SK-N-SH (cell line): ENCODE data around the gene FXR2.

Experiments used
- CHD2 ChIP-seq: fragments of 150-350 bp; IDR thresholded peaks from 2 replicates; pipeline ENCODE4 v1.6.1; 2018; ENCODE audit warnings: low read length; ENCODE audit not compliant: partially characterized antibody
- EP300 ChIP-seq, 2 experiments: IDR thresholded peaks; 2 replicates each; pipeline versions ENCODE4 v1.4.0 to v1.6.1; 2012; ENCODE audit warnings: borderline replicate concordance in 1 of 2, low read depth in 1 of 2, low read length in 1 of 2
- FOSL2 ChIP-seq: IDR thresholded peaks from 2 replicates; pipeline ENCODE4 v1.4.0; 2012; ENCODE audit warnings: low read depth, mild to moderate bottlenecking, moderate library complexity, borderline replicate concordance
- FOXM1 ChIP-seq: IDR thresholded peaks from 2 replicates; pipeline ENCODE4 v1.4.0; 2012; ENCODE audit warnings: low read depth, mild to moderate bottlenecking
- GABPA ChIP-seq: IDR thresholded peaks from 2 replicates; pipeline ENCODE4 v1.4.0; 2012; ENCODE audit warnings: low read depth, mild to moderate bottlenecking
- JUND ChIP-seq: IDR thresholded peaks from 2 replicates; pipeline ENCODE4 v1.4.0; 2012
- POLR2AphosphoS5 ChIP-seq: IDR thresholded peaks from 2 replicates; pipeline ENCODE4 v1.6.1; 2012; ENCODE audit warnings: low read depth, low read length
- RFX5 ChIP-seq: IDR thresholded peaks from 2 replicates; pipeline ENCODE4 v1.6.1; 2012; ENCODE audit warnings: mild to moderate bottlenecking, improper control_type of control experiment, low read length
- SIN3A ChIP-seq: IDR thresholded peaks from 2 replicates; pipeline ENCODE4 v1.6.1; 2012; ENCODE audit warnings: low read depth, mild to moderate bottlenecking, low read length, moderate library complexity, borderline replicate concordance
- TAF1 ChIP-seq: IDR thresholded peaks from 2 replicates; pipeline ENCODE4 v1.6.1; 2012; ENCODE audit warnings: low read depth, mild to moderate bottlenecking, low read length, moderate library complexity, borderline replicate concordance
- YY1 ChIP-seq: IDR thresholded peaks from 2 replicates; pipeline ENCODE4 v1.4.0; 2012; ENCODE audit warnings: low read depth, mild to moderate bottlenecking
- TF ChIP-seq, protein P1 (sequence below): fragments of 200-600 bp; sonication (generic); IDR thresholded peaks from 2 replicates; pipeline ENCODE4 v1.6.1; 2017; ENCODE audit warnings: antibody characterized with exemption, mild to moderate bottlenecking, moderate library complexity

DNA sequence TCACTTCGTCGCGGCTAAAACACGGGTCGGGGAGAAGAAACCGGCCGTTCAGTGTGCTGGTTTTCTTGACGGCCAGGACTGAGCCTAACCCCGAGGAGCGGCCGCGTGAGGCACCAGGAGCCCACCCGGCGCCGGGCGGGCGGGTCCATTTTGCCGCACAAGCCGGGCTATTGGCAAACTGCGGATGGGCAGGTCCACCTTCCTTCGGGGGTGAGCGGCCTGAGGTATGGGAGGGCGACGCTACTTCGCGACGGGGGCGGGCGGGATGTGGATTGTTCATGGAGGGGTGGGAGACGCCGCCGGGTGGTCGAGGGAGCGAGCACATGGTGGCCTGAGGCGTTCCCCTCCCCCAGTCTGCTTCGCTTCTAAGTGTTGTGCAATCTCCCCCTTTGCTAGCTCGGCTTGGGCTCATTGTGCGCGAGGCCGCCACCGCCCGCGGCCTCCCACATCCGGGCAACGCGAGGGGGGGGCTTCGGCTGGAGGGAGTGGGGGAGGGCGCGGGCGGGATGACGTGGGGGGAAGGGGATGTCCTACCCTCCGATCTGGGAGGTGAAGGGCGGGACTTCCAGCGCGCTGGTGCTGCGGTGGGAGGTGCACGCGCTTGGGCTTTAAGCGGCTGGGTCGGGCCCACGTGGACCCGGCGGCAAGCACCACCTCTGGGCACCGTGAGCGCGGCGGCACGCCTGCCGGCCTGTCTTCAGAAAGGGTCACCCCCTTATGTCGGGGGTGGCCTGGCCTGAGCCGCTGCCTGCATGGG, 41.2 kb downstream of the FXR2 start:
- peak; percentile 69 for TF ChIP-seq GABPA
- peak; percentile 55; the same call in 1 of the 2 replicates for TF ChIP-seq POLR2AphosphoS5
- TF ChIP-seq, protein P1, sequence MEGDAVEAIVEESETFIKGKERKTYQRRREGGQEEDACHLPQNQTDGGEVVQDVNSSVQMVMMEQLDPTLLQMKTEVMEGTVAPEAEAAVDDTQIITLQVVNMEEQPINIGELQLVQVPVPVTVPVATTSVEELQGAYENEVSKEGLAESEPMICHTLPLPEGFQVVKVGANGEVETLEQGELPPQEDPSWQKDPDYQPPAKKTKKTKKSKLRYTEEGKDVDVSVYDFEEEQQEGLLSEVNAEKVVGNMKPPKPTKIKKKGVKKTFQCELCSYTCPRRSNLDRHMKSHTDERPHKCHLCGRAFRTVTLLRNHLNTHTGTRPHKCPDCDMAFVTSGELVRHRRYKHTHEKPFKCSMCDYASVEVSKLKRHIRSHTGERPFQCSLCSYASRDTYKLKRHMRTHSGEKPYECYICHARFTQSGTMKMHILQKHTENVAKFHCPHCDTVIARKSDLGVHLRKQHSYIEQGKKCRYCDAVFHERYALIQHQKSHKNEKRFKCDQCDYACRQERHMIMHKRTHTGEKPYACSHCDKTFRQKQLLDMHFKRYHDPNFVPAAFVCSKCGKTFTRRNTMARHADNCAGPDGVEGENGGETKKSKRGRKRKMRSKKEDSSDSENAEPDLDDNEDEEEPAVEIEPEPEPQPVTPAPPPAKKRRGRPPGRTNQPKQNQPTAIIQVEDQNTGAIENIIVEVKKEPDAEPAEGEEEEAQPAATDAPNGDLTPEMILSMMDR = no peak
- no peak for TF ChIP-seq EP300 (IDR thresholded peaks at IDR 0.05; ENCODE audit: borderline replicate concordance in 1 of 2, low read depth in 1 of 2, low read length in 1 of 2)
- TF ChIP-seq JUND = no peak
- TF ChIP-seq FOXM1 = no peak
- peak; percentile 86 for TF ChIP-seq TAF1
- peak; percentile 94; the same call in 1 of the 2 replicates for TF ChIP-seq SIN3A
- TF ChIP-seq FOSL2 = no peak
- no peak for TF ChIP-seq YY1
- no peak for TF ChIP-seq RFX5
- TF ChIP-seq CHD2 = peak; percentile 74
